NCI-H526 (cell line): ENCODE measurements around the gene TAF5L.
"Not testable (repeated sequence)": the region's sequence is repeated elsewhere in the genome, so short reads cannot be mapped to it uniquely, and the experiment has no call there.

Experiments used
- DNase-seq, 2 experiments: peaks; one replicate each; lab custom pipeline; 2025; lab: John Stamatoyannopoulos, UW

The TAF5L gene

GRCh38 chr1:229642376-229642775 is 16.5 kb upstream of the TAF5L start:
- DNase-seq, result no peak

DNA sequence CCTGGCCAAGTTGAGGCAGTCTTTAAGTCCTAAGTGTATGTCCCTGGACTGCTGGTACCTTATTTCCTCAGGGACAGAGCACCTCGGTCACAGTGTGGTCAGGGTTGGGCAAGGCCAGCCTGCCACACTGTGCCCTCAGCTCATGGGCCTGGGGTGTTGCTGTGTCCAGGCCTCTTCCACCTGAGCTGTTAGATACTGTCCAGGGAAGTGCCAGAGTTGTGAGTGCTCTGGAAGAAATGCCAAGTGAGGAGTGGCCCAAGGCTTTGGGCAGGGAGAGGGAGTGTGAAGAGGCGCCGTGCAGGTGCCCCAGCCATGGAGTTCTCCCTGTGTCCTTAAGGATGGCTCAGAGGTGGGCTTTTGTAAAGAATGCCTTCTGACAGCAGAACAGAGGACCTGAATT is 15.4 kb upstream of the TAF5L start:
- DNase-seq, result no peak

GRCh38 chr1:229640455-229640854 is 14.5 kb upstream of the TAF5L start:
- no peak for DNase-seq

GRCh38 chr1:229637746-229638145 is 11.8 kb upstream of the TAF5L start:
- no peak for DNase-seq

DNA sequence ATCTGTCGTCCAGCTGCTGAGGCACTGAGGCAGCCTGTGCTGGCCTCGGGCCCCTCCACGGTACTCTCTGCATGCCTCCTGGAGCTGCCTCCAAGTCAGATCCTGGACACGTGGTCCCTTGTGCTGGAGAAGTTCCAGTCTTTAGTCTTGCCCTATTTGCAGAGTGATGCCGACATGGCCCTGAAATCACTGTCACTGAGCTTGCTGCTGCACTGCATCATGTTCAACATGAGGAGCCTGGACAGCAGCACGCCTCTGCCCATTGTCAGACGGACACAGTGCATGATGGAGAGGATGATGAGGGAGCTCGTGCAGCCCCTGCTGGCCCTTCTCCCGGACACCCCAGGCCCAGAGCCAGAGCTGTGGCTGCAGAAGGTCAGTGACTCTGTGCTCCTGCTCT is 10.1 kb upstream of the TAF5L start:
- no peak for DNase-seq

- no peak for DNase-seq
Observed at GRCh38 chr1:229631966-229632365, 6.0 kb upstream of the TAF5L start.

DNA sequence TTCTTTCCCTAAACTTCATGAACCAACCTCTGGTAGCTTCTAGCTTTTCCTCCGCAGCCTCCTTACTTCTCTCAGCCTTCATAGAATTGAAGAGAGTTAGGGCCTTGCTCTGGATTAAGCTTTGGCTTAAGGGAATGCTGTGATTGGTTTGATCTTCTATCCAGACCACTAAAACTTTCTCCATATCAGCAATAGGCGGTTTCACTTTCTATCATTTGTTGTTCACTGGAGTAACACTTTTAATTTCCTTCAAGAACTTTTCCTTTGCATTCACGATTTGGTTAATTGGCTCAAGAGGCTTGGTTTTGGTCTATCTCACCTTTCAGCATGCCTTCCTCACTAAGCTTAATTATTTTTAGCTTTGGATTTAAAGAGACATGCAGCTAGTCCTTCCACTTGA is 5.2 kb upstream of the TAF5L start:
- DNase-seq, result no peak

- no peak for DNase-seq
Observed at GRCh38 chr1:229629261-229629660, 3.3 kb upstream of the TAF5L start.

GRCh38 chr1:229627003-229627402 is 1.1 kb upstream of the TAF5L start:
- no peak for DNase-seq

GRCh38 chr1:229625071-229625914 is 629 bp downstream of the TAF5L start:
- peak; percentile 25 to 75 for DNase-seq

- DNase-seq, result peak in 1 of 2 experiments; percentile 9
Observed at GRCh38 chr1:229624521-229625070, 1.3 kb downstream of the TAF5L start.

GRCh38 chr1:229623838-229624237 is 2.1 kb downstream of the TAF5L start:
- DNase-seq, result no peak

DNA sequence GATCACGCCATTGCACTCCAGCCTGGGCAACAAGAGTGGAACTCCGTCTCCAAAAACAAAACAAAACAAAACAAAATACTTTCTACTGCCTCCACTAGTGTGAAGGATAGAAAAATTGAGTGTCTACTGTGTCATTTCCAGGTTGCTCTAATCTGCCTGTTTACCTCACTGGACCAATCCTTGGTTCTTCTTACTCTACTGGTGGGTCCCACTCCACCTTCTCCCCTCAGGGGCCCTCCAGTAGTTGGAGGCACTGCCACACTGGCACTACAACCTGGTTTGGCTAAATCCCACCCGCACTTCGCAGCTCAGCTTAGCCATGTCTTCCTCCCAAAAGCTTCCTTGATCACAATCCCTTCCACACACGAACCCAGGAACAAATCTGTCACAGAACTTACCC is 2.7 kb downstream of the TAF5L start:
- DNase-seq, result no peak

GRCh38 chr1:229622641-229623120 is 3.2 kb downstream of the TAF5L start:
- DNase-seq, result not testable (repeated sequence)

- DNase-seq, result no peak
Observed at GRCh38 chr1:229621663-229622062, 4.3 kb downstream of the TAF5L start.

DNA sequence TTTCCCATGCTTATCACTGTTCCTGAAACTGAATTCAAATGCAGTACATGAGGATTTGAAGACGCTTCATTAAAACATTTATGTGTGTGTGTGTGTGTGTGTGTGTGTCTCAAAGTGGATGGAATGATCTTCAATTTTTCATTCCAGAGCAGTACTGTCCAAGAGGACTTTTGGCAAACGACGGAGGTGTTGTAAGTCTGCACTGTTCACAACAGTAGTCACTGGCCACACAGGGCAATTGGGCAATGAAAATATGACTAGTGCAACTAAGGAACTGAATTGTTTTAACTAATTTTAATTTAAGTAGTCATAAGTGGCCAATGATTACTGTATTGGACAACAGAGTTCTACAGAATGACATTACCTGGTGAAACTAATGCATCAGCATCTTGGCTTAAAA is 5.0 kb downstream of the TAF5L start:
- no peak for DNase-seq

DNA sequence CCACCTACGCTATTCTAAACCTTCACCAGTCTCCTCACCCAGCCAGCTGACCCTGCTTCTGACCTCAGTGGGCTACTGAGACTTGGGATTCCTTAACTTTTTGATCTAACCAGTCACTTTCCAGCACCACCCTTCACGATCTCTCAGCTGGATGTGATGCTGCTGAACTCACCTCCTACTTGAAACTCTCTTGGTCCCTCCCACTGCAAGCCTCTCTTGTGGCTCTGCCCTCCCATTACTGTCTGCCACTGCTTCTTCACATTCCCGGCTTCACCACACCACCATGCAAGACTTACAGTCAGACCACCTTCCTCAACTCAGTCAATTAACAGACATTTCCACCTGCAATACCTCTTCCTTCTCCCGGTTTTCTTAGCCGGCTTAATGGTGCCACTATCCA is 6.3 kb downstream of the TAF5L start:
- DNase-seq, result no peak

GRCh38 chr1:229619002-229619401 is 6.9 kb downstream of the TAF5L start:
- DNase-seq, result no peak

DNA sequence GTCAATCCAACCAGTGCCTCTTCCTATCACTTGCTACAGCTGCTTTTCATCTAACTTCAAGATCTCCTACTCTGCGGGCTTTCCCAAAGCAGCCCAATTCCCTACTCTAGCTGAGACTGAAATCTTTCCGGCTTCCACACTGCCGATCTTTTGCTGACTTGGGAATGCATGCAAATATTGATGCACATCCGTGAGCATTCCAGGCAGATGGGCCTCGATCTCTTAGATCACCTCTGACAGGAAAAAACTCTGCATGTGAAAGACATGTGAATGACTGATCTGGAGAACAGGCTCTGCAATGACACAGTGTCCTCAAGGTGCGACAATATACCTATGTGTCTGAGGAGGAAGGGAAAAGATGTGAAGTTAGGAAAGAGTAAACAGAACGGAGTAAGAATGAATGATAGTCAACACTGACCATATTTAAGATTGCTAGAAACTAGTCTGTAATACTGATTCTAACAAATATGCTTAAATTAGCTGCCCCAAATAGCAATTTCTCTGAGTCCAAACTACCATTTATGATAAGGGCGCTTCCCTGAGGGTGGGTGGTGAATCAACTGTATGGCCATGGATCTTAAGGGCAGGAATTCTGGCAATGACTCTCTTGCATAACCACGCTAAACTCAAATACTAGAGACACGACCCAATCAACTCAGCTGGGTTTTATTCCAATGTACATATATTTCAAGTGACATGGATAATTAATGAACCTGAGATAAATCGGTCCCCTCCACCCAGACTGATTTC is 8.4 kb downstream of the TAF5L start:
- DNase-seq, result peak in 1 of 2 experiments; percentile 10

DNA sequence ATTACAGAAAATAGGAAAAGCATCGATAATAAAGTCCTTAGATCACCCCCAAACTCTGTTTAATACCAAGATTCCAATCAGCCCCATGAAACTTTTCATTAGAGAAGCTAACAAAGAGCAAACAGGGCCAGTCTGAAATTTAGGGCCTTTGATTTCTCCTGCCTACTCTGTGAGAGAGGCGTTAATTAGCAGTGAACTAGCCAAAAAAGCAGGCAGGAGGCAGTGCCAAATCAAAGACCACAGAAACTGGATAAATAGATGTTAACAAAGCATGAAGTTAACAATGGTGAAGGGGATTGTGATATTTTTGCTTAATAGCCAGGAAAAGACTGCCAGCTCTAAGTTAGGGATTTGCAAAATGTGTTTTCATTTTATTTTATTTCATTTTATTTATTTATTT is 11.2 kb downstream of the TAF5L start:
- DNase-seq, result no peak

GRCh38 chr1:229613938-229614337 is 12.0 kb downstream of the TAF5L start:
- DNase-seq, result no peak

GRCh38 chr1:229608590-229608989 is 17.3 kb downstream of the TAF5L start:
- no peak for DNase-seq

- DNase-seq, result no peak
Observed at GRCh38 chr1:229607370-229607769, 18.6 kb downstream of the TAF5L start.
